ENCODE data around the gene ASXL2.
A peak's percentile ranks its signal among the peaks of the same experiment; 100 is the strongest.
"Not testable (repeated sequence)": the region's sequence is repeated elsewhere in the genome, so short reads cannot be mapped to it uniquely, and the experiment has no call there.

Gene ASXL2

GRCh38 chr2:25829828-25830227, 48.5 kb downstream of the ASXL2 start:
- Histone ChIP-seq H3K27ac (replicated peaks) (no peak overlapping the region), H3K4me3 (replicated peaks; ENCODE audit: insufficient read depth, low read length) (no peak overlapping the region), H3K27me3 (ENCODE audit: insufficient read depth, poor library complexity, severe bottlenecking) (no peaks in the 10 kb centered on the region)
- TF ChIP-seq CTCF (IDR thresholded peaks at IDR 0.05; ENCODE audit: insufficient read depth, low read length) = no peak
- TF ChIP-seq GABPA (IDR thresholded peaks at IDR 0.05; ENCODE audit: low read depth) = no peak
- no peak for TF ChIP-seq POLR2AphosphoS5 (IDR thresholded peaks at IDR 0.05; ENCODE audit: low read depth)
- TF ChIP-seq, protein P1, sequence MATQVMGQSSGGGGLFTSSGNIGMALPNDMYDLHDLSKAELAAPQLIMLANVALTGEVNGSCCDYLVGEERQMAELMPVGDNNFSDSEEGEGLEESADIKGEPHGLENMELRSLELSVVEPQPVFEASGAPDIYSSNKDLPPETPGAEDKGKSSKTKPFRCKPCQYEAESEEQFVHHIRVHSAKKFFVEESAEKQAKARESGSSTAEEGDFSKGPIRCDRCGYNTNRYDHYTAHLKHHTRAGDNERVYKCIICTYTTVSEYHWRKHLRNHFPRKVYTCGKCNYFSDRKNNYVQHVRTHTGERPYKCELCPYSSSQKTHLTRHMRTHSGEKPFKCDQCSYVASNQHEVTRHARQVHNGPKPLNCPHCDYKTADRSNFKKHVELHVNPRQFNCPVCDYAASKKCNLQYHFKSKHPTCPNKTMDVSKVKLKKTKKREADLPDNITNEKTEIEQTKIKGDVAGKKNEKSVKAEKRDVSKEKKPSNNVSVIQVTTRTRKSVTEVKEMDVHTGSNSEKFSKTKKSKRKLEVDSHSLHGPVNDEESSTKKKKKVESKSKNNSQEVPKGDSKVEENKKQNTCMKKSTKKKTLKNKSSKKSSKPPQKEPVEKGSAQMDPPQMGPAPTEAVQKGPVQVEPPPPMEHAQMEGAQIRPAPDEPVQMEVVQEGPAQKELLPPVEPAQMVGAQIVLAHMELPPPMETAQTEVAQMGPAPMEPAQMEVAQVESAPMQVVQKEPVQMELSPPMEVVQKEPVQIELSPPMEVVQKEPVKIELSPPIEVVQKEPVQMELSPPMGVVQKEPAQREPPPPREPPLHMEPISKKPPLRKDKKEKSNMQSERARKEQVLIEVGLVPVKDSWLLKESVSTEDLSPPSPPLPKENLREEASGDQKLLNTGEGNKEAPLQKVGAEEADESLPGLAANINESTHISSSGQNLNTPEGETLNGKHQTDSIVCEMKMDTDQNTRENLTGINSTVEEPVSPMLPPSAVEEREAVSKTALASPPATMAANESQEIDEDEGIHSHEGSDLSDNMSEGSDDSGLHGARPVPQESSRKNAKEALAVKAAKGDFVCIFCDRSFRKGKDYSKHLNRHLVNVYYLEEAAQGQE (IDR thresholded peaks at IDR 0.05; ENCODE audit: insufficient replicate concordance, low read depth) = no peak
- TF ChIP-seq SPI1 (IDR thresholded peaks at IDR 0.05; ENCODE audit: borderline replicate concordance, low read depth) = no peak
- DNase-seq (ENCODE audit: low read depth in 1 of 2, low spot score in 1 of 2) = no peak

DNA sequence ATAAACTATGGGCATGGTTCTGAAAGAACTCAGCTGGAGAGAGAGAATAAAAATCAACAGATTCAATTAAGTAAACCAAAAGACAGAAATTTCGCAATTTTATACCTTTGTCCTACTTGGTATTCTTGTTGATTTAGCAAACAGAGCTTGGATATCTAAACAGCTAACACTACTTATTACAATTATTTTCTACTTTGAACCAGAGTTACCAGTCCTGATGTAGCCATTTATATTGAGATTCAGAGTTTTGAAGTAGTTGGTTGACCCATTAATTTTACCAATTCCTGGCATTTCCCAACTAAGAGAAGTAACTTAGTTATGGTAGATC, 48.9 kb downstream of the ASXL2 start:
- Histone ChIP-seq H3K27ac (replicated peaks) (no peak overlapping the region), H3K4me3 (replicated peaks; ENCODE audit: insufficient read depth, low read length) (no peak overlapping the region), H3K27me3 (ENCODE audit: insufficient read depth, poor library complexity, severe bottlenecking) (no peaks in the 10 kb centered on the region)
- no peak for TF ChIP-seq GABPA (IDR thresholded peaks at IDR 0.05; ENCODE audit: low read depth)
- TF ChIP-seq, protein P1 (IDR thresholded peaks at IDR 0.05; ENCODE audit: insufficient replicate concordance, low read depth) = no peak
- TF ChIP-seq SPI1 (IDR thresholded peaks at IDR 0.05; ENCODE audit: borderline replicate concordance, low read depth) = no peak
- no peak for TF ChIP-seq POLR2AphosphoS5 (IDR thresholded peaks at IDR 0.05; ENCODE audit: low read depth)
- TF ChIP-seq CTCF (IDR thresholded peaks at IDR 0.05; ENCODE audit: insufficient read depth, low read length) = no peak
- no peak for DNase-seq (ENCODE audit: low read depth in 1 of 2, low spot score in 1 of 2)

- H3K4me3 ChIP-seq (replicated peaks; ENCODE audit: insufficient read depth, low read length); H3K27me3 ChIP-seq (ENCODE audit: insufficient read depth, poor library complexity, severe bottlenecking); DNase-seq (ENCODE audit: low read depth in 1 of 2, low spot score in 1 of 2); H3K27ac ChIP-seq (replicated peaks): not testable (repeated sequence)
These were observed 49.5 kb downstream of the ASXL2 start for GRCh38 chr2:25828532-25829376.

GRCh38 chr2:25825238-25825637, 53.0 kb downstream of the ASXL2 start:
- Histone ChIP-seq H3K27me3 (ENCODE audit: insufficient read depth, poor library complexity, severe bottlenecking) (no peaks in the 10 kb centered on the region), H3K27ac (replicated peaks) (no peak overlapping the region), H3K4me3 (replicated peaks; ENCODE audit: insufficient read depth, low read length) (no peak overlapping the region)
- TF ChIP-seq CTCF (IDR thresholded peaks at IDR 0.05; ENCODE audit: insufficient read depth, low read length) (no peak), GABPA (IDR thresholded peaks at IDR 0.05; ENCODE audit: low read depth) (no peak), POLR2AphosphoS5 (IDR thresholded peaks at IDR 0.05; ENCODE audit: low read depth) (no peak), SPI1 (IDR thresholded peaks at IDR 0.05; ENCODE audit: borderline replicate concordance, low read depth) (no peak)
- TF ChIP-seq, protein P1 (IDR thresholded peaks at IDR 0.05; ENCODE audit: insufficient replicate concordance, low read depth) = no peak
- DNase-seq (ENCODE audit: low read depth in 1 of 2, low spot score in 1 of 2) = peak; percentile 18 to 27
